Loucy (cell line): ENCODE data around the gene CD300A.

Experiments
- H2AFZ ChIP-seq: fragments of 200-600 bp; sonication (generic); 2 replicates; pipeline ENCODE4 v1.6.0; 2016; ENCODE audit warnings: antibody characterized with exemption, mild to moderate bottlenecking, low read length, moderate library complexity
- H3F3A ChIP-seq: fragments of 200-600 bp; 2 replicates; pipeline ENCODE4 v1.6.0; 2016; ENCODE audit warnings: antibody characterized with exemption, low read depth, mild to moderate bottlenecking
- H3K27me3 ChIP-seq: fragments of 200-600 bp; sonication (generic); 2 replicates; pipeline ENCODE4 v1.6.1; 2014; ENCODE audit warnings: low read length, mild to moderate bottlenecking; ENCODE audit not compliant: insufficient read depth, poor library complexity, severe bottlenecking
- H3K36me3 ChIP-seq: fragments of 200-600 bp; sonication (generic); 2 replicates; pipeline ENCODE4 v1.6.1; 2016; ENCODE audit warnings: low read length; ENCODE audit not compliant: insufficient read depth
- H3K4me1 ChIP-seq: fragments of 200-600 bp; sonication (generic); 2 replicates; pipeline ENCODE4 v1.5.1; 2014; ENCODE audit warnings: low read length, mild to moderate bottlenecking; ENCODE audit not compliant: insufficient read depth, poor library complexity, severe bottlenecking
- H3K4me2 ChIP-seq: fragments of 200-600 bp; sonication (generic); 2 replicates; pipeline ENCODE4 v1.6.0; 2014; ENCODE audit warnings: antibody characterized with exemption, low read length, low read depth, mild to moderate bottlenecking; ENCODE audit not compliant: poor library complexity, severe bottlenecking
- H3K4me3 ChIP-seq: fragments of 200-600 bp; sonication (generic); 2 replicates; pipeline ENCODE4 v1.5.1; 2014; ENCODE audit warnings: low read length, mild to moderate bottlenecking, mixed read lengths; ENCODE audit not compliant: poor library complexity, severe bottlenecking
- H3K79me2 ChIP-seq: fragments of 200-600 bp; sonication (generic); 2 replicates; pipeline ENCODE4 v1.6.1; 2014; ENCODE audit warnings: low read length; ENCODE audit not compliant: insufficient read depth
- H3K9ac ChIP-seq: fragments of 200-600 bp; sonication (generic); 2 replicates; pipeline ENCODE4 v1.6.0; 2014; ENCODE audit warnings: mild to moderate bottlenecking, low read depth, low read length, moderate library complexity; ENCODE audit not compliant: poor library complexity, severe bottlenecking
- H3K9me2 ChIP-seq: fragments of 200-600 bp; sonication (generic); replicated peaks from 2 replicates; pipeline ENCODE4 v1.6.1; 2016; ENCODE audit warnings: low read depth, low read length, mixed read lengths
- H3K9me3 ChIP-seq: fragments of 200-600 bp; sonication (generic); 2 replicates; pipeline ENCODE4 v1.6.1; 2014; ENCODE audit warnings: mild to moderate bottlenecking, antibody characterized with exemption, low read length, low read depth; ENCODE audit not compliant: insufficient read depth
- H4K20me1 ChIP-seq: fragments of 200-600 bp; sonication (generic); 2 replicates; pipeline ENCODE4 v1.6.0; 2014; ENCODE audit warnings: antibody characterized with exemption, low read length, mild to moderate bottlenecking; ENCODE audit not compliant: insufficient read depth, poor library complexity, severe bottlenecking
- CTCF ChIP-seq: fragments of 200-600 bp; sonication (generic); conservative IDR thresholded peaks from 2 replicates; pipeline ENCODE4 v1.5.1; 2014; ENCODE audit warnings: mild to moderate bottlenecking, antibody characterized with exemption, low read length
- EZH2phosphoT487 ChIP-seq: fragments of 200-600 bp; IDR thresholded peaks from 2 replicates; pipeline ENCODE4 v1.6.1; 2018; ENCODE audit warnings: antibody characterized with exemption, mild to moderate bottlenecking, moderate library complexity, borderline replicate concordance

Gene CD300A

DNA sequence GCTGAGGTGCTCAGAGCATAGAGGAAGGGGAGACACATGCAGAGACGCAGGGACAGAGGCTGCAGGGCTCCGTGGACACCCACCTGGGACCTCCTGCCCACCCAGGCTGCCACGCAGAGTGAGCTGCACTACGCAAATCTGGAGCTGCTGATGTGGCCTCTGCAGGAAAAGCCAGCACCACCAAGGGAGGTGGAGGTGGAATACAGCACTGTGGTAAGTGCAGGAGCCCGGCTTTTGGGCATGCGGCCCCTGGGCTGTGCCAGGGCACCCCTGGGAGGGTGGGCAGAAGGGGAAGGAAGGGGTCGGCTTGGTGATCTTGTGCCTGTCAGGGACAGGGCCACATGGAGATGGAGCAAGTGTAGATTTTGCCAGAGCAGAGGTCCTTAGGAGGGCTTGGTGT, 15.2 kb downstream of the CD300A start:
- H3K27me3 ChIP-seq = peaks cover 6% of the 10 kb centered on the region
- no peak overlapping the region for H3K4me3 ChIP-seq
- no peak overlapping the region for H3K4me2 ChIP-seq
- H3K9me3 ChIP-seq = no peaks in the 10 kb centered on the region
- no peak overlapping the region for H2AFZ ChIP-seq
- H3K9ac ChIP-seq = no peak overlapping the region
- no peaks in the 10 kb centered on the region for H3K79me2 ChIP-seq
- TF ChIP-seq CTCF (no peak), EZH2phosphoT487 (no peak)
- H4K20me1 ChIP-seq = no peaks in the 10 kb centered on the region
- H3F3A ChIP-seq = no peaks in the 10 kb centered on the region
- no peaks in the 10 kb centered on the region for H3K9me2 ChIP-seq
- H3K36me3 ChIP-seq = no peaks in the 10 kb centered on the region
- H3K4me1 ChIP-seq = peaks cover 6% of the 10 kb centered on the region

GRCh38 chr17:74484066-74484465, 17.6 kb downstream of the CD300A start:
- no peaks in the 10 kb centered on the region for H3K36me3 ChIP-seq
- peaks cover 6% of the 10 kb centered on the region for H3K27me3 ChIP-seq
- no peak overlapping the region for H2AFZ ChIP-seq
- H3F3A ChIP-seq = no peaks in the 10 kb centered on the region
- H3K4me2 ChIP-seq = no peak overlapping the region
- H4K20me1 ChIP-seq = no peaks in the 10 kb centered on the region
- no peaks in the 10 kb centered on the region for H3K9me3 ChIP-seq
- TF ChIP-seq EZH2phosphoT487 (no peak), CTCF (no peak)
- no peaks in the 10 kb centered on the region for H3K9me2 ChIP-seq
- no peaks in the 10 kb centered on the region for H3K4me1 ChIP-seq
- no peak overlapping the region for H3K9ac ChIP-seq
- no peaks in the 10 kb centered on the region for H3K79me2 ChIP-seq
- no peak overlapping the region for H3K4me3 ChIP-seq

DNA sequence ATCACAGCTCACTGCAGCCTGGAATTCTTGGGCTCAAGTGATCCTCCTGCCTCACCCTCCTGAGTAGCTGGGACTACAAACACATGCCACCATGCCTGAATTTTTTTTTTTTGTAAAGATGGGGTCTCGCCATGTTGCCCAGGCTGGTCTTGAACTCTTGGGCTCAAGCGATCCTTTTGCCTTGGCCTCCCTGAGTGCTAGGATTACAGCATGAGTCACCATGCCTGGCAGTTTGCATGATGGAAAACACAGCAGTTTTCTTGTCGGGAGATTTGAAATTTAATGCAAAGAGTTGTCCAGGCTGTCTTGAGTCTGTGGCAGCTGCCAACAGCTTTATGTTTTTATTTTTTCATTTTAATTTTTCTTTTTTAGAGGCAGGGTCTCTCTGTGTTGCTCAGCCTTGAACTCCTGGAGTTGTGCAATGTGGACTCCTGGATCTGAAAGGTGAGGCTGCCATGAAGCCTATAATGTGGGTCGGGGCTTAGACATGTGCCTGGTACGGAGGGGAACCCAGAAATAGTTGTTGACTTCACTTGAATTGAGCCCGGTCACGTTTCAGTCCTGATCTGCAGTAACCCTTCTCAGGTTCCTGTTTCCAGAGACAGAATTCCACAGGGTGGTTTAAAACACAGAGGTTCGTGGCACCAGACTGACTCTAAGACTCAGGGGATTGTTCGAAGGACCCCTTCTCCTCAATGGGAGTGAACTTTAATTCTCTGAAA, 18.7 kb downstream of the CD300A start:
- Histone ChIP-seq H3K36me3 (no peaks in the 10 kb centered on the region), H3K4me2 (no peak overlapping the region), H3K79me2 (no peaks in the 10 kb centered on the region), H3K9me3 (no peaks in the 10 kb centered on the region), H3K4me1 (no peaks in the 10 kb centered on the region), H3K9me2 (no peaks in the 10 kb centered on the region), H4K20me1 (no peaks in the 10 kb centered on the region), H3F3A (no peaks in the 10 kb centered on the region), H3K27me3 (peaks cover 6% of the 10 kb centered on the region), H3K4me3 (no peak overlapping the region), H3K9ac (no peak overlapping the region), H2AFZ (no peak overlapping the region)
- no peak for TF ChIP-seq CTCF
- no peak for TF ChIP-seq EZH2phosphoT487
